ENCODE measurements around the gene SYNPR. TPM values are rescaled to one million over a fixed set of nuclear protein-coding genes. Genes with fewer than 3 reads are reported as not detected.

Gene SYNPR
- total RNA-seq, 1 experiment from 2014 or later: 0.85 TPM

DNA sequence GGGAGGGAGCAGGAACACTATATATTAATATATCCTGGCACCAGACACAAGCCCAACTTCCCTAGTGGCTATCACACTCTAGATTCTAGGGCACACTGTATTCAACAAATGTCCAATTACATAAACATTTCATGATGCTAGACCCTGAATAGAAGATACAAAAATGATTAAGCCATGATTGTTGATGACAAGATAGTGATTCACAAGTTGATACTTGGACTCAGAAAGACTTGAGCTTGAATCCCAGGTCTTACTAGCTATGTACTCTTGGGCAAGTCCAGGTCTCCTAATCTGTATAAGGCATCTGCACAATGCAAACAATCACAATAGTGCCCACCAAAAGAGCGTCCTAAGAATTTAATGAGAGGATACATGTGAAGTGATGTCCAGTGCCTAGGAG lies 364.4 kb downstream of the SYNPR start:
- Mint-ChIP-seq H3K4me1 (peaks cover 17% of the 10 kb centered on the region), H3K27me3 (ENCODE audit: low read depth) (peaks cover 14% of the 10 kb centered on the region), H3K27ac (no peak overlapping the region), H3K9me3 (peaks cover 6% of the 10 kb centered on the region), H3K4me3 (no peak overlapping the region), H3K36me3 (no peaks in the 10 kb centered on the region)
- POLR2A ChIA-PET: no interaction called here
- TF ChIP-seq TEAD1 (CRISPR knock-in tag; IDR thresholded peaks at IDR 0.05) (no peak), ELF4 (CRISPR knock-in tag; IDR thresholded peaks at IDR 0.05; ENCODE audit: low read depth) (no peak), CREB1 (CRISPR knock-in tag; IDR thresholded peaks at IDR 0.05) (no peak)
- TF ChIP-seq, protein P1, sequence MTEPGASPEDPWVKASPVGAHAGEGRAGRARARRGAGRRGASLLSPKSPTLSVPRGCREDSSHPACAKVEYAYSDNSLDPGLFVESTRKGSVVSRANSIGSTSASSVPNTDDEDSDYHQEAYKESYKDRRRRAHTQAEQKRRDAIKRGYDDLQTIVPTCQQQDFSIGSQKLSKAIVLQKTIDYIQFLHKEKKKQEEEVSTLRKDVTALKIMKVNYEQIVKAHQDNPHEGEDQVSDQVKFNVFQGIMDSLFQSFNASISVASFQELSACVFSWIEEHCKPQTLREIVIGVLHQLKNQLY (CRISPR knock-in tag; IDR thresholded peaks at IDR 0.05): no peak
- CTCF ChIA-PET: no interaction called here
- no peak for ATAC-seq
- DNase-seq (ENCODE audit: low spot score): no peak

DNA sequence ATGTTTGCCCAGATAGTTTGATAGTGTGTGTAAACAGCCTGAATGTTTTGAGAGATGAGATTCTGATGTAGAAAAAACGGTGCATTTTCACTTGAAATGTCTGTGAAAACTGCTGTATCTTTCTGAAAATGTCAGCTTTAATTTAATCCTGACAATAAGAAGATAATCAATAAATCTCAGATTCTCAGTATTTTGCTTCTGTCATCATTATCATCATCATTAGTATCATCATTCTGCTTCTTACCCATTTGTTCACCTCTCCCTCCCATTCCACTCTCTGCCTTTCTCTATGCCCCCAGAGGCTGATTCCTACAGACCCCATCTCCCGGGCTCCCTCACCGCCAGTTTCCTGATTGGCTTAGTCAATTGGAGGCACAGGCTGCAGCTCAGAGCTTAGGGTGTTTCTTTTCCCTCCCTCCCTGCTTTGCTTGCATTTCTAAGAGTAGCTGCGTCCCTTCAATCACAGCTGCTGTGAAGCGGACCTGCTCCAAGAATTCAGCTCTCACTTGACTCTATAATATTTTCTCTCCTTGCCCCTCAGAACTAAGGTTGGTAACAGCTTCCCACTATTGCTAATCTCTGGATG lies 366.2 kb downstream of the SYNPR start:
- DNase-seq (ENCODE audit: low spot score) (peak; percentile 38), ATAC-seq (peak; percentile 96)
- H3K9me3 Mint-ChIP-seq: peaks cover 8% of the 10 kb centered on the region
- TF ChIP-seq, protein P2, sequence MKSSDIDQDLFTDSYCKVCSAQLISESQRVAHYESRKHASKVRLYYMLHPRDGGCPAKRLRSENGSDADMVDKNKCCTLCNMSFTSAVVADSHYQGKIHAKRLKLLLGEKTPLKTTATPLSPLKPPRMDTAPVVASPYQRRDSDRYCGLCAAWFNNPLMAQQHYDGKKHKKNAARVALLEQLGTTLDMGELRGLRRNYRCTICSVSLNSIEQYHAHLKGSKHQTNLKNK (CRISPR knock-in tag; IDR thresholded peaks at IDR 0.05): no peak
- TF ChIP-seq JAZF1 (CRISPR knock-in tag; IDR thresholded peaks at IDR 0.05): no peak
- no peak for TF ChIP-seq RELA (CRISPR knock-in tag; IDR thresholded peaks at IDR 0.05; ENCODE audit: borderline replicate concordance)
- no peak for TF ChIP-seq ZNF317 (CRISPR knock-in tag; IDR thresholded peaks at IDR 0.05; ENCODE audit: borderline replicate concordance, low read depth)
- TF ChIP-seq ZNF263 (CRISPR knock-in tag; IDR thresholded peaks at IDR 0.05; ENCODE audit: low read depth): no peak
- no peak for TF ChIP-seq TCF7 (CRISPR knock-in tag; IDR thresholded peaks at IDR 0.05; ENCODE audit: low read depth)
- no peak for TF ChIP-seq SP1 (CRISPR knock-in tag; conservative IDR thresholded peaks at IDR 0.05)
- no peak for TF ChIP-seq ZNF396 (CRISPR knock-in tag; IDR thresholded peaks at IDR 0.05; ENCODE audit: borderline replicate concordance)
- TF ChIP-seq, protein P3, sequence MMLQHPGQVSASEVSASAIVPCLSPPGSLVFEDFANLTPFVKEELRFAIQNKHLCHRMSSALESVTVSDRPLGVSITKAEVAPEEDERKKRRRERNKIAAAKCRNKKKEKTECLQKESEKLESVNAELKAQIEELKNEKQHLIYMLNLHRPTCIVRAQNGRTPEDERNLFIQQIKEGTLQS (CRISPR knock-in tag; conservative IDR thresholded peaks at IDR 0.05): no peak
- TF ChIP-seq, protein P4, sequence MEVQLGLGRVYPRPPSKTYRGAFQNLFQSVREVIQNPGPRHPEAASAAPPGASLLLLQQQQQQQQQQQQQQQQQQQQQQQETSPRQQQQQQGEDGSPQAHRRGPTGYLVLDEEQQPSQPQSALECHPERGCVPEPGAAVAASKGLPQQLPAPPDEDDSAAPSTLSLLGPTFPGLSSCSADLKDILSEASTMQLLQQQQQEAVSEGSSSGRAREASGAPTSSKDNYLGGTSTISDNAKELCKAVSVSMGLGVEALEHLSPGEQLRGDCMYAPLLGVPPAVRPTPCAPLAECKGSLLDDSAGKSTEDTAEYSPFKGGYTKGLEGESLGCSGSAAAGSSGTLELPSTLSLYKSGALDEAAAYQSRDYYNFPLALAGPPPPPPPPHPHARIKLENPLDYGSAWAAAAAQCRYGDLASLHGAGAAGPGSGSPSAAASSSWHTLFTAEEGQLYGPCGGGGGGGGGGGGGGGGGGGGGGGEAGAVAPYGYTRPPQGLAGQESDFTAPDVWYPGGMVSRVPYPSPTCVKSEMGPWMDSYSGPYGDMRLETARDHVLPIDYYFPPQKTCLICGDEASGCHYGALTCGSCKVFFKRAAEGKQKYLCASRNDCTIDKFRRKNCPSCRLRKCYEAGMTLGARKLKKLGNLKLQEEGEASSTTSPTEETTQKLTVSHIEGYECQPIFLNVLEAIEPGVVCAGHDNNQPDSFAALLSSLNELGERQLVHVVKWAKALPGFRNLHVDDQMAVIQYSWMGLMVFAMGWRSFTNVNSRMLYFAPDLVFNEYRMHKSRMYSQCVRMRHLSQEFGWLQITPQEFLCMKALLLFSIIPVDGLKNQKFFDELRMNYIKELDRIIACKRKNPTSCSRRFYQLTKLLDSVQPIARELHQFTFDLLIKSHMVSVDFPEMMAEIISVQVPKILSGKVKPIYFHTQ (CRISPR knock-in tag; IDR thresholded peaks at IDR 0.05): no peak
- no peak for TF ChIP-seq ZNF121 (CRISPR knock-in tag; IDR thresholded peaks at IDR 0.05)
- TF ChIP-seq, protein P5, sequence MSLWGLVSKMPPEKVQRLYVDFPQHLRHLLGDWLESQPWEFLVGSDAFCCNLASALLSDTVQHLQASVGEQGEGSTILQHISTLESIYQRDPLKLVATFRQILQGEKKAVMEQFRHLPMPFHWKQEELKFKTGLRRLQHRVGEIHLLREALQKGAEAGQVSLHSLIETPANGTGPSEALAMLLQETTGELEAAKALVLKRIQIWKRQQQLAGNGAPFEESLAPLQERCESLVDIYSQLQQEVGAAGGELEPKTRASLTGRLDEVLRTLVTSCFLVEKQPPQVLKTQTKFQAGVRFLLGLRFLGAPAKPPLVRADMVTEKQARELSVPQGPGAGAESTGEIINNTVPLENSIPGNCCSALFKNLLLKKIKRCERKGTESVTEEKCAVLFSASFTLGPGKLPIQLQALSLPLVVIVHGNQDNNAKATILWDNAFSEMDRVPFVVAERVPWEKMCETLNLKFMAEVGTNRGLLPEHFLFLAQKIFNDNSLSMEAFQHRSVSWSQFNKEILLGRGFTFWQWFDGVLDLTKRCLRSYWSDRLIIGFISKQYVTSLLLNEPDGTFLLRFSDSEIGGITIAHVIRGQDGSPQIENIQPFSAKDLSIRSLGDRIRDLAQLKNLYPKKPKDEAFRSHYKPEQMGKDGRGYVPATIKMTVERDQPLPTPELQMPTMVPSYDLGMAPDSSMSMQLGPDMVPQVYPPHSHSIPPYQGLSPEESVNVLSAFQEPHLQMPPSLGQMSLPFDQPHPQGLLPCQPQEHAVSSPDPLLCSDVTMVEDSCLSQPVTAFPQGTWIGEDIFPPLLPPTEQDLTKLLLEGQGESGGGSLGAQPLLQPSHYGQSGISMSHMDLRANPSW (CRISPR knock-in tag; conservative IDR thresholded peaks at IDR 0.05; ENCODE audit: low read depth): no peak
- TF ChIP-seq, protein P6, sequence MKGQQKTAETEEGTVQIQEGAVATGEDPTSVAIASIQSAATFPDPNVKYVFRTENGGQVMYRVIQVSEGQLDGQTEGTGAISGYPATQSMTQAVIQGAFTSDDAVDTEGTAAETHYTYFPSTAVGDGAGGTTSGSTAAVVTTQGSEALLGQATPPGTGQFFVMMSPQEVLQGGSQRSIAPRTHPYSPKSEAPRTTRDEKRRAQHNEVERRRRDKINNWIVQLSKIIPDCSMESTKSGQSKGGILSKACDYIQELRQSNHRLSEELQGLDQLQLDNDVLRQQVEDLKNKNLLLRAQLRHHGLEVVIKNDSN (CRISPR knock-in tag; IDR thresholded peaks at IDR 0.05): no peak
- TF ChIP-seq, protein P7, sequence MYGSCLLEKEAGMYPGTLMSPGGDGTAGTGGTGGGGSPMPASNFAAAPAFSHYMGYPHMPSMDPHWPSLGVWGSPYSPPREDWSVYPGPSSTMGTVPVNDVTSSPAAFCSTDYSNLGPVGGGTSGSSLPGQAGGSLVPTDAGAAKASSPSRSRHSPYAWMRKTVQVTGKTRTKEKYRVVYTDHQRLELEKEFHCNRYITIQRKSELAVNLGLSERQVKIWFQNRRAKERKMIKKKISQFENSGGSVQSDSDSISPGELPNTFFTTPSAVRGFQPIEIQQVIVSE (CRISPR knock-in tag; IDR thresholded peaks at IDR 0.05; ENCODE audit: borderline replicate concordance): no peak
- no peak for TF ChIP-seq NR3C1 (CRISPR knock-in tag; conservative IDR thresholded peaks at IDR 0.05; ENCODE audit: low read depth)
- H3K4me3 Mint-ChIP-seq: peak overlapping the region; percentile 88
- ChIA-PET POLR2A (interaction anchor here (0.9 to 1.1 kb wide), 2 partner anchors 16 to 82 kb away, joined by 3 to 6 read pairs; no protein-coding TSS in a partner anchor), CTCF (interaction anchor here (1.9 to 2.8 kb wide), 2 partner anchors 17 to 294 kb away, joined by 11 to 15 read pairs; no protein-coding TSS in a partner anchor)
- H3K36me3 Mint-ChIP-seq: peaks cover 7% of the 10 kb centered on the region; the same call in 1 of the 2 replicates
- peaks cover 17% of the 10 kb centered on the region for H3K4me1 Mint-ChIP-seq
- H3K27ac Mint-ChIP-seq: peak overlapping the region; percentile 15; the same call in 1 of the 2 replicates
- H3K27me3 Mint-ChIP-seq (ENCODE audit: low read depth): peaks cover 22% of the 10 kb centered on the region

All from WTC11 (cell line).